GM19043 (cell line): Measurements from ENCODE around the gene TUSC2.

Source experiments
- ATAC-seq: cut with Tn5 transposase; IDR thresholded peaks from one replicate; pipeline ENCODE4 v1.9.1; 2021; ENCODE audit warnings: low read depth; ENCODE audit not compliant: unreplicated experiment

TUSC2 gene

DNA sequence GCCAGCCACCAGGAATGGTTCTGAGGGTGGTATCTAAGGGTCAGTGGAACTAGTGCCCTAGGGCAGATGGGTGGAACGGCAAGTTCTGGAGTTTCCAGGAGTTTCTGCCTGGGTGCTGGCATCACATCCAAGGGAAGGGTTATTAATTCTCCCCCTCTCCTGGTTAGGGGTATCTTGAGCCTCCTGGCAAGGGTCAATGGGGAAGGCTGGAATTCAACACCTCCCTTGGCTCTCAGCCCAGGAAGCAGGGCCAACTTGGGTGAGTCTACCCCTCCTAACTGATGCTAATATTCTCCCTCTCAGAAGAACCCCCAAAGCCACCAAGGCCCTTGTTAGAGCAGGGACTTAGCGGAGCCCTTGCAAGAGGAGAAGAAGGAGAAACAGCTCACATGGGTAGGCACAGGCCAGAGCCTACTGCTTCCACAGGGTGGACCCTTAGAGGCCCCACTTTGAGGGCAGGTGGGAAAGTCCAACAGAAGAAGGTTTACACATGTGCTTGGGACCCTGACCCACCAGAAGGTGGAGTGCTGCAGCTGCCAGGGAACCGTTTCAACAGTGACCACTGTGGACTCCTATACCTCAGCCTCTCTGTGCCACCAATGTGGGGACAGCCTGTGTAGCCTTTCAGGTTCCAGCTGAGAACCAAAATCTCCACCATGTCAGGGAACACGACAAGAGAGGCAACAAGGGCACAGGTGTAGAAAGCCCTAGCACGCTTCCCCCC lies 28.0 kb upstream of the TUSC2 start:
- ATAC-seq: no peak

- ATAC-seq: no peak
Measured at GRCh38 chr3:50354850-50355249, 26.8 kb upstream of the TUSC2 start.

- no peak for ATAC-seq
Measured at GRCh38 chr3:50354186-50354764, 26.3 kb upstream of the TUSC2 start.

- ATAC-seq: no peak
Measured at GRCh38 chr3:50353245-50354004, 25.4 kb upstream of the TUSC2 start.

DNA sequence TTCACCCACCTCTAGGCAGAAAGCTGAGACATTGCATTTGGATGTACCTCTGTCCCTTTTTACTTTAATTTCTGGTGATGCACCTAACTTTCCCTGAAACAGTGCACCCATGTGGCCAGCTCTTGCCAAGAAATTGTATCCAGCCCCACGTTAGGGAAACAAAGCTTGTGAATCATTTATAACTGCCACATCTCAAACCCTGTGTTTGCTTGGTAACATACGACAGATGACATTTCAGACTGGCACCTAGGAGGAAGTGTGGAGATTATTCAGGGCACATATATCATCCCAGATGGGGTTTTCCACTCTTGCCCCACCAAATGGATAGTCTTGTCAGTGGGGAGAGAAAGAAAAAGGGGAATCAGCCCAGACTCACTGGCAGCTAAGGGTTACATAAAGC lies 24.8 kb upstream of the TUSC2 start:
- no peak for ATAC-seq

DNA sequence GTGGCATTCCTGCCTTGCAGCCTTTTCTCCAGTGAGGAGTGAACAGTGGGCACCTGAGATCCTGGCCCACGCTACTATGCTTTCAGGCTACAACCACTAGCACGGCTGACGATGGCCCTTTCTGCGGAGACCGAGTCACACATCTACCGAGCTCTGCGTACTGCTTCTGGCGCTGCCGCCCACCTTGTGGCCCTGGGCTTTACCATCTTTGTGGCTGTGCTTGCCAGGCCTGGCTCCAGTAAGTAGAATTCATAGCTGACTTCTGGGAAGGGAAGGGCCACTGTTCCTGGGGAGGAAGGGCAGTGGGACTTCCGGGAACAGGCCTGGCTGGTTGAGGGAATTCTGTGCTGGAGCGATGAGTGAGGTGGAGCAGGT lies 23.3 kb upstream of the TUSC2 start:
- ATAC-seq: no peak

- ATAC-seq: peak; percentile 86
Measured at GRCh38 chr3:50350527-50351322, 22.7 kb upstream of the TUSC2 start, which contains the start of the genes CYB561D2 and NPRL2. Gene CYB561D2 (plus strand): TSS chr3:50350862. CDS start chr3:50351434, 572 bp downstream. Gene NPRL2 (minus strand): TSS chr3:50350775. CDS start chr3:50350652, 123 bp downstream.

- ATAC-seq: no peak
Measured at GRCh38 chr3:50350213-50350526, 22.1 kb upstream of the TUSC2 start.

- no peak for ATAC-seq
Measured at GRCh38 chr3:50347187-50347813, 19.3 kb upstream of the TUSC2 start.

- ATAC-seq: no peak
Measured at GRCh38 chr3:50345586-50346234, 17.7 kb upstream of the TUSC2 start, which contains the start of gene ZMYND10. Gene ZMYND10 (minus strand): TSS chr3:50345732. CDS start chr3:50345579, 153 bp downstream.

DNA sequence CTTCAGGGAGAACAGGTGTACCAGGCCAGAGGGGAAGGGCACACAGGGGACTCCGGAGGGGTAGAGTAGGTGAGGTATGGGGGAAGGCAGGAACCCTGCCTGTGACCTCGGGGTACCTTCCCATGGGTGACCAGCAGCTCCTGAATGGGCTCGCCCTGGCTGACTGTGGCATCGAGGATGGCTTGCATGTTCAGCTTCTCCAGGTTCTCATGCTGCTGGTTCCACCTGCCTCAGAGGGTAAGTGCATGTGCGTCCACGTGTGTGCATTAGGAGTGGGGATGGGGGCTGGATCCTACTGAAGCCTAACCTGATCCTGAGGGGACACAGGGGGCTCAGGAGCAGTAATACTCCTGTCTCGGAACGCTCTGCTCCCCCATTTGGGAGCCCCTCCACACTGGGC lies 17.0 kb upstream of the TUSC2 start:
- ATAC-seq: no peak

- no peak for ATAC-seq
Measured at GRCh38 chr3:50342813-50343633, 15.0 kb upstream of the TUSC2 start.

GRCh38 chr3:50341996-50342650 lies 14.1 kb upstream of the TUSC2 start:
- ATAC-seq: no peak

DNA sequence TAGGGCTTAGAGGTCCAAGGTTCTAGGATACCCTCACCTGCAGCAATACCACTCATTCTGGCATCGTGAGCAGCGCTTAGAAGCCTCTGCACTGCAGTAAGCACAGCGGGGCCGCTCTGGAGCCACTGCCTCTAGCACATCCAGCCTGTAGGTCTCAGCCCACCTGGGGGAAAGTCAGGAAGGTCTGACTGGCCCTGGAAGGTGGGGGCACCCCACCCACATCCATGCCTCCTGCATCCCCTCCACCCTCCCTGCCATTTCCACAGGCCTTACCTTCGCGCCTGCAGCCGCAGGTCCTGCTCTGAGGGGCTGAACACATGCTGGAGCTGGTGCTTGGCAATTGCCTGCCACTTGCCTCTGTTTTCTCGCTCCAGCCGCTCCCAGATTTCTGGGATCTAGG lies 13.5 kb upstream of the TUSC2 start:
- ATAC-seq: no peak

GRCh38 chr3:50340448-50341329 lies 12.7 kb upstream of the TUSC2 start, which contains the start of gene RASSF1:
Gene RASSF1 (minus strand): TSS chr3:50340836. CDS start chr3:50340805, 31 bp downstream.
- ATAC-seq: peak; percentile 27

GRCh38 chr3:50340147-50340447 lies 12.1 kb upstream of the TUSC2 start:
- ATAC-seq: no peak

DNA sequence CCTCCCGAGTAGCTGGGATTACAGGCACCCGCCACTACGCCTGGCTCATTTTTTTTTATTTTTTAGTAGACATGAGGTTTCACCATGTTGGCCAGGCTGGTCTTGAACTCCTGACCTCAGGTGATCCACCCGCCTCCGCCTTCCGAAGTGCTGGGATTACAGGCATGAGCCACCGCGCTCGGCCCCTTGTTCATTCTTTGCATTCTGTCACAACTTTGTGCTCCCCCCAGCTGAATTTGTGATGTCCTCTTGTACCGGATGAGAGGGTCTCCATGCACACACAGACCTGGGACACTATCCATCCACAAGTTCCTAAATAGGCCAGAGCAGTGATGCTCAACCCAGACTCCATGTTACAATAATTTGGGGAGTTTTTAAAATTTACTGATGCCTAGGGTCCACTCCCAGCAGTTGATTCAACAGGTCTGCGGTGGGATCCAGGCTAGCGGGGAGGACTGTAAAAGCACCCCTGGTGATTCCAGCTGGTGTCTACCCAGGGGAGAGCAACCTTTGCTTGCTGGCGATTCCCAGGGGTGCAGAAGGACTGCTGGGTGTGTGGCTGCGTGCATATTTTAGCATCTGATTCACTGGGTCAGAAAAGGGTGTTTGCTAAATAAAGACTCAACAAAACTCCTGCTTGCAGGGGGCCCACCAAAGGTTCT lies 11.6 kb upstream of the TUSC2 start:
- no peak for ATAC-seq
